Measurements from ENCODE around the gene FMNL2.
"Not testable (repeated sequence)": the region's sequence is repeated elsewhere in the genome, so short reads cannot be mapped to it uniquely, and the experiment has no call there.

FMNL2 gene

GRCh38 chr2:152335016-152335725 lies at the start of gene FMNL2:
Gene FMNL2 (plus strand): TSS chr2:152335174.
- peak; percentile 89 for DNase-seq

- DNase-seq, result no peak
These were observed 42.0 kb upstream of the FMNL2 start for GRCh38 chr2:152292991-152293390.

- DNase-seq, result no peak
These were observed 37.3 kb upstream of the FMNL2 start for GRCh38 chr2:152297715-152298114.

- no peak for DNase-seq
These were observed 36.2 kb upstream of the FMNL2 start for GRCh38 chr2:152298754-152299153.

- no peak for DNase-seq
These were observed 33.8 kb upstream of the FMNL2 start for GRCh38 chr2:152301131-152301530.

- DNase-seq, result no peak
These were observed 31.0 kb upstream of the FMNL2 start for GRCh38 chr2:152303951-152304350.

- no peak for DNase-seq
These were observed 30.1 kb upstream of the FMNL2 start for GRCh38 chr2:152304836-152305235.

GRCh38 chr2:152307863-152308262 lies 27.1 kb upstream of the FMNL2 start:
- DNase-seq, result no peak

- DNase-seq, result no peak
These were observed 25.4 kb upstream of the FMNL2 start for GRCh38 chr2:152309352-152310214.

GRCh38 chr2:152319822-152320570 lies 15.0 kb upstream of the FMNL2 start:
- no peak for DNase-seq

GRCh38 chr2:152320814-152321213 lies 14.2 kb upstream of the FMNL2 start:
- DNase-seq, result no peak

GRCh38 chr2:152322222-152322621 lies 12.8 kb upstream of the FMNL2 start:
- DNase-seq, result no peak

- not testable (repeated sequence) for DNase-seq
These were observed 9.8 kb upstream of the FMNL2 start for GRCh38 chr2:152325126-152325525.

- no peak for DNase-seq
These were observed 8.3 kb upstream of the FMNL2 start for GRCh38 chr2:152326710-152327109.

- DNase-seq, result no peak
These were observed 7.0 kb upstream of the FMNL2 start for GRCh38 chr2:152328013-152328412.

GRCh38 chr2:152330235-152330866 lies 4.6 kb upstream of the FMNL2 start:
- DNase-seq, result no peak

GRCh38 chr2:152334701-152335015 lies 316 bp upstream of the FMNL2 start:
- no peak for DNase-seq

GRCh38 chr2:152335726-152336118 lies 748 bp downstream of the FMNL2 start:
- no peak for DNase-seq

GRCh38 chr2:152336119-152336853 lies 1.3 kb downstream of the FMNL2 start:
- no peak for DNase-seq

- no peak for DNase-seq
These were observed 2.0 kb downstream of the FMNL2 start for GRCh38 chr2:152336854-152337510.

GRCh38 chr2:152337511-152337903 lies 2.5 kb downstream of the FMNL2 start:
- DNase-seq, result no peak

Measured in midbrain (tissue), 1 donor.